ENCODE results near the gene IQCK. TPM values are rescaled to one million over a fixed set of nuclear protein-coding genes. Genes with fewer than 3 reads are reported as not detected.

IQCK gene
- total RNA-seq, 2 donors from 2014 or later = 17.5 to 18.1 TPM

DNA sequence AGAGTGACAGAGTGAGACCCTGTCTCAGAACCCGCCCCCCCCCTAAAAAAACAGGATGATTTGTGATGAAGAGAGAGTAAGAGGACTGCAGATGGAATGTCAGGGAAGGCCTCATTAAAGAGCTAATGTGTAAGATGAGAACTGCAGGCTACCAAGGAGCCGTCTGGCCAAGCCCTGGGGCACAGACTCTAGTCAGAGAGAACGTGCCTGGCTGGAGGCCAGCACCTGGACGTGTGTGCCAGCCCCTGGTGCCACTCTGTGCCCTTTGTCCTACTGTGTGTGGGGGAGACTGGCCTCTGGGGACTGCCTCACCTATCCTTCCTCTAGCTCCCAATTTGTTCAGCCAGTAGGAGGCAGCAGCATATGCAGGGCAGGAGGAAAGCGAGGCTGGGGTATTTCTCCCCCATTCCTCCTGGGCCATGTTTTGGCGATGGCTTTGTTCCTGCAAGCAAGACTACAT, 37.2 kb upstream of the IQCK start:
- no peak overlapping the region for H3K4me3 ChIP-seq
- H3K4me1 ChIP-seq (ENCODE audit: control insufficient read depth in 1 of 2, low read depth in 2 of 2) = no peaks in the 10 kb centered on the region
- H3K27me3 ChIP-seq (replicated peaks; ENCODE audit: insufficient read depth) = no peaks in the 10 kb centered on the region
- no peak for DNase-seq (ENCODE audit: low spot score)
- peaks cover 31% of the 10 kb centered on the region for H3K36me3 ChIP-seq
- no peaks in the 10 kb centered on the region for H3K9me3 ChIP-seq
- no peak for ATAC-seq (ENCODE audit: insufficient number of reproducible peaks, low FRiP score, low read depth)
- no peak overlapping the region for H3K27ac ChIP-seq
- TF ChIP-seq, protein P1, sequence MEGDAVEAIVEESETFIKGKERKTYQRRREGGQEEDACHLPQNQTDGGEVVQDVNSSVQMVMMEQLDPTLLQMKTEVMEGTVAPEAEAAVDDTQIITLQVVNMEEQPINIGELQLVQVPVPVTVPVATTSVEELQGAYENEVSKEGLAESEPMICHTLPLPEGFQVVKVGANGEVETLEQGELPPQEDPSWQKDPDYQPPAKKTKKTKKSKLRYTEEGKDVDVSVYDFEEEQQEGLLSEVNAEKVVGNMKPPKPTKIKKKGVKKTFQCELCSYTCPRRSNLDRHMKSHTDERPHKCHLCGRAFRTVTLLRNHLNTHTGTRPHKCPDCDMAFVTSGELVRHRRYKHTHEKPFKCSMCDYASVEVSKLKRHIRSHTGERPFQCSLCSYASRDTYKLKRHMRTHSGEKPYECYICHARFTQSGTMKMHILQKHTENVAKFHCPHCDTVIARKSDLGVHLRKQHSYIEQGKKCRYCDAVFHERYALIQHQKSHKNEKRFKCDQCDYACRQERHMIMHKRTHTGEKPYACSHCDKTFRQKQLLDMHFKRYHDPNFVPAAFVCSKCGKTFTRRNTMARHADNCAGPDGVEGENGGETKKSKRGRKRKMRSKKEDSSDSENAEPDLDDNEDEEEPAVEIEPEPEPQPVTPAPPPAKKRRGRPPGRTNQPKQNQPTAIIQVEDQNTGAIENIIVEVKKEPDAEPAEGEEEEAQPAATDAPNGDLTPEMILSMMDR (IDR thresholded peaks at IDR 0.05) = no peak

DNA sequence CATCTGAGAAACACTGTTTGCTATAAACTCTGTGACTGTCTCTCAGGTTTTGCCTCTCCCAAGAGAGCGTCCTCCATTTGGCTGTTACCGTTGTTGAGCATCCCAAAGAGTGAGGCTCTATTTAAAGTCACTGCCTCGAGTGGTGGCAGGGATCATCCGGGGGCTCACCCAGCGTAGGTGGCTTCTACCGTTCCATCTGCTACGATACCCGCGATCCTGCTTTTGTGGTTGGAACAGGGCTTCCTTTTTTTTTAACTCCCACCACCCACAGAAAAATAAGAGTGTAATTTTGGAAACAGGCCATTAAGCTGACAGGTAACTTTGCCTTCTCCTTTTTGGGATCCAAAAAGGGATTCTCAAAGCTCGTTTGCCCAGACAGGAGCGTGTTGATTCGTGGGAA, 36.4 kb upstream of the IQCK start:
- ATAC-seq (ENCODE audit: insufficient number of reproducible peaks, low FRiP score, low read depth) (no peak), DNase-seq (ENCODE audit: low spot score) (no peak)
- no peak overlapping the region for H3K4me3 ChIP-seq
- H3K27ac ChIP-seq = no peak overlapping the region
- H3K27me3 ChIP-seq (replicated peaks; ENCODE audit: insufficient read depth) = no peaks in the 10 kb centered on the region
- TF ChIP-seq, protein P1 (IDR thresholded peaks at IDR 0.05) = no peak
- no peaks in the 10 kb centered on the region for H3K9me3 ChIP-seq
- no peaks in the 10 kb centered on the region for H3K4me1 ChIP-seq (ENCODE audit: control insufficient read depth in 1 of 2, low read depth in 2 of 2)
- H3K36me3 ChIP-seq = peaks cover 37% of the 10 kb centered on the region

DNA sequence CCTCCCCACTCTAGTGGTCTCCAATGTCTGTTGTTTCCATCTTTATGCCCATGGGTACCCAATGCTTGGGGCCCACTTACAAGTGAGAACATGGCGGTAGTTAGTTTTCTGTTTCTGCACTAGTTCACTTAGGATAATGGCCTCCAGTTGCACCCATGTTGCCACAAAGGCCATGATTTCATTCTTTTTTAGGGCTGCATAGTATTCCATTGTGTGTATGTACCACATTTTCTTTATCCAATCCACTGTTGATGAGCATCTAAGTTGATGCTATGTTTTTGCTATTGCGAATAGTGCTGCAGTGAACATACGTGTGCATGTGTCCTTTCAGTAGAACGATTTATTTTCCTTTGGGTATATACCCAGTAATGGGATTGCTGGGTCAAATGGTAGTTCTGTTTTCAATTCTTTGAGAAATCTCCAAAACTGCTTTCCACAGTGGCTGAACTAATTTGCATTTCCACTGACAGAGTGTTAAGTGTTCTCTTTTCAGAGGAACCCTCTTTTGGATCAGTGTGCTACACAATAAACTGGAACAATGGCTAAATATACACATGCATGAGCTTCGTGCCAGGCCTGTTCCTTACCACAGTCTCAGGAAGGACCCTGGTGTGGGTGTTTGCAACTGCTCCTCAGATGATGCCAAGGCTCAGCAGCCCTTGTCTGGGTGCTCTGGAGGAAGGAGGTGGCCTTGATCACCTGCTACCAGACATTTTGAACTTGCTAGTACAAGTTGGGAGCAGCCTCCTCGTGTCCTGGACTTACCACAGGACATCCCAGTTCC, 34.4 kb upstream of the IQCK start:
- H3K36me3 ChIP-seq = peaks cover 37% of the 10 kb centered on the region
- TF ChIP-seq, protein P1 (IDR thresholded peaks at IDR 0.05) = no peak
- ATAC-seq (ENCODE audit: insufficient number of reproducible peaks, low FRiP score, low read depth) (no peak), DNase-seq (ENCODE audit: low spot score) (no peak)
- H3K27me3 ChIP-seq (replicated peaks; ENCODE audit: insufficient read depth) = no peaks in the 10 kb centered on the region
- no peaks in the 10 kb centered on the region for H3K4me1 ChIP-seq (ENCODE audit: control insufficient read depth in 1 of 2, low read depth in 2 of 2)
- H3K9me3 ChIP-seq = no peaks in the 10 kb centered on the region
- H3K4me3 ChIP-seq = no peak overlapping the region
- H3K27ac ChIP-seq = no peak overlapping the region

DNA sequence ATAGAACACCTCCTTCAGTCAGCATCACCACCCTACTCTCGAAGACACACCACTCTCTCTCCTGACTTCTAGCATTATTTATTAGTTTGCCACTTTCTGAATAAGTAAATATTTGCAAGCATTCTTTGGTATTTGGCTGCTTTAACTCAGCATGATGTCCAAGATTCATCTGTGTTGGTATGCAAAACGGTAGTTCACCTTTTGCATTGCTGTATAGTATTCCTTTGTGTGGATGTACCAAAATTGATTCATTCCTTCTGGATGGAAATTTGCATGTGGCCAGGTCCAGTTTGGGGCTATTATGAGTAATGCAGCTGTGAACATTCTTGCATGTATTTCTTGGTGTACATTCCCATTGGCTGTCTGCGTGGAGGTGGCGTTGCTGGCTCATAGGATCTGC, 32.9 kb upstream of the IQCK start:
- H3K4me1 ChIP-seq (ENCODE audit: control insufficient read depth in 1 of 2, low read depth in 2 of 2) = no peaks in the 10 kb centered on the region
- peaks cover 37% of the 10 kb centered on the region for H3K36me3 ChIP-seq
- no peak overlapping the region for H3K27ac ChIP-seq
- ATAC-seq (ENCODE audit: insufficient number of reproducible peaks, low FRiP score, low read depth) = no peak
- H3K9me3 ChIP-seq = no peaks in the 10 kb centered on the region
- no peak overlapping the region for H3K4me3 ChIP-seq
- no peaks in the 10 kb centered on the region for H3K27me3 ChIP-seq (replicated peaks; ENCODE audit: insufficient read depth)
- DNase-seq (ENCODE audit: low spot score) = no peak
- TF ChIP-seq, protein P1 (IDR thresholded peaks at IDR 0.05) = no peak

DNA sequence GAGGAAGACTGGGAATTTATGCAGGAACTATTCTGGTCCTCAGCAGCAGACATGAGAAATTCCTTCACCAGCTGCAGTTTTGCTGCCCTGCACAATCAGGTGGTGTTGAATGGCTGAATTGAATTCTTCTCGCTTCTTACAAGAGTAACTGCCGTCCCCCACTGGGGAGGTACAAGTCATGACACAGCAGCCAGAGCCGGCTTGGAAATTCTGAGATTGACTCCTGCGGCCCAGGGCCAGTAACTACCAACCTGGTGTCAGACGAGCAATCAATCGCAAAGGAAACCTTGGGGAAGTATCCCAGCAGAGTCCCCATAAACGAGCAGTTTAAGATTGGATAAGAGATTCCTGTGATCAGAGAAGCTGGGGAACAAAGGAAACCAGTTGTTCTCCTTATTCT, 30.8 kb upstream of the IQCK start:
- Histone ChIP-seq H3K9me3 (no peaks in the 10 kb centered on the region), H3K4me3 (no peak overlapping the region), H3K4me1 (ENCODE audit: control insufficient read depth in 1 of 2, low read depth in 2 of 2) (no peaks in the 10 kb centered on the region), H3K27me3 (replicated peaks; ENCODE audit: insufficient read depth) (no peaks in the 10 kb centered on the region), H3K27ac (no peak overlapping the region), H3K36me3 (peaks cover 37% of the 10 kb centered on the region)
- DNase-seq (ENCODE audit: low spot score) = no peak
- ATAC-seq (ENCODE audit: insufficient number of reproducible peaks, low FRiP score, low read depth) = no peak
- TF ChIP-seq, protein P1 (IDR thresholded peaks at IDR 0.05) = no peak
